ENCODE data around the gene CCDC149.

DNA sequence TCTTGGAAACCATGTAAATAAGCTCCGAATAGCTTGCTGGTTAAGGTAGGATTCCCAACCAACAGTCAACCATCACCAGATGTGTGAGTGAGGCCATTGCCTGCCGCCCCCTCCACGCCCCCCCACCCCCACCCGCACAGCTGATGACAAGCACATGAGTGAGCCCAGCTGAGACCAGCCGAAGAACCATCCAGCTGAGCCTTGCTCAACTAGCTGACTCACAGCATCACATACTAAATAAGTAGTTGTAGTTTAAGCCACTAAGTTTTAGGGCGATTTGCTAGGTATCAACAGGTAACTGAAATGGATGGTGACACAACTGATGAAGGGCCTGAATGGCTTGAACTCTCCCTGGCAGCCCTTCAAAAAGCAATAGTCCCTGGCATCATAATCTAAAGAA lies 1.6 kb upstream of the CCDC149 start:
- TF ChIP-seq, protein P1, sequence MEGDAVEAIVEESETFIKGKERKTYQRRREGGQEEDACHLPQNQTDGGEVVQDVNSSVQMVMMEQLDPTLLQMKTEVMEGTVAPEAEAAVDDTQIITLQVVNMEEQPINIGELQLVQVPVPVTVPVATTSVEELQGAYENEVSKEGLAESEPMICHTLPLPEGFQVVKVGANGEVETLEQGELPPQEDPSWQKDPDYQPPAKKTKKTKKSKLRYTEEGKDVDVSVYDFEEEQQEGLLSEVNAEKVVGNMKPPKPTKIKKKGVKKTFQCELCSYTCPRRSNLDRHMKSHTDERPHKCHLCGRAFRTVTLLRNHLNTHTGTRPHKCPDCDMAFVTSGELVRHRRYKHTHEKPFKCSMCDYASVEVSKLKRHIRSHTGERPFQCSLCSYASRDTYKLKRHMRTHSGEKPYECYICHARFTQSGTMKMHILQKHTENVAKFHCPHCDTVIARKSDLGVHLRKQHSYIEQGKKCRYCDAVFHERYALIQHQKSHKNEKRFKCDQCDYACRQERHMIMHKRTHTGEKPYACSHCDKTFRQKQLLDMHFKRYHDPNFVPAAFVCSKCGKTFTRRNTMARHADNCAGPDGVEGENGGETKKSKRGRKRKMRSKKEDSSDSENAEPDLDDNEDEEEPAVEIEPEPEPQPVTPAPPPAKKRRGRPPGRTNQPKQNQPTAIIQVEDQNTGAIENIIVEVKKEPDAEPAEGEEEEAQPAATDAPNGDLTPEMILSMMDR (IDR thresholded peaks at IDR 0.05; ENCODE audit: control extremely low read depth in 1 of 3, insufficient read depth in 1 of 3, low read depth in 1 of 3, low read length in 3 of 3) = no peak
- no peak for TF ChIP-seq EGR1 (IDR thresholded peaks at IDR 0.05; ENCODE audit: borderline replicate concordance, low read depth, low read length)
- TF ChIP-seq RBBP5 (IDR thresholded peaks at IDR 0.05; ENCODE audit: borderline replicate concordance, low read depth, low read length) = no peak
- TF ChIP-seq SIX5 (IDR thresholded peaks at IDR 0.05; ENCODE audit: low read depth, low read length) = no peak
- no peak for TF ChIP-seq SIN3A (conservative IDR thresholded peaks at IDR 0.05 in 1 of 2, IDR thresholded peaks at IDR 0.05 in 1 of 2; ENCODE audit: low read depth in 1 of 2, low read length in 2 of 2)
- no peak for TF ChIP-seq POLR2AphosphoS5 (IDR thresholded peaks at IDR 0.05; ENCODE audit: low read depth, low read length)
- TF ChIP-seq RAD21 (IDR thresholded peaks at IDR 0.05 in 1 of 2, conservative IDR thresholded peaks at IDR 0.05 in 1 of 2; ENCODE audit: low read depth in 2 of 2, low read length in 2 of 2) = no peak
- TF ChIP-seq BRCA1 (IDR thresholded peaks at IDR 0.05; ENCODE audit: low read depth, low read length) = no peak
